ENCODE data around the gene BTNL9.
"Not testable (repeated sequence)": the region's sequence is repeated elsewhere in the genome, so short reads cannot be mapped to it uniquely, and the experiment has no call there.

DNA sequence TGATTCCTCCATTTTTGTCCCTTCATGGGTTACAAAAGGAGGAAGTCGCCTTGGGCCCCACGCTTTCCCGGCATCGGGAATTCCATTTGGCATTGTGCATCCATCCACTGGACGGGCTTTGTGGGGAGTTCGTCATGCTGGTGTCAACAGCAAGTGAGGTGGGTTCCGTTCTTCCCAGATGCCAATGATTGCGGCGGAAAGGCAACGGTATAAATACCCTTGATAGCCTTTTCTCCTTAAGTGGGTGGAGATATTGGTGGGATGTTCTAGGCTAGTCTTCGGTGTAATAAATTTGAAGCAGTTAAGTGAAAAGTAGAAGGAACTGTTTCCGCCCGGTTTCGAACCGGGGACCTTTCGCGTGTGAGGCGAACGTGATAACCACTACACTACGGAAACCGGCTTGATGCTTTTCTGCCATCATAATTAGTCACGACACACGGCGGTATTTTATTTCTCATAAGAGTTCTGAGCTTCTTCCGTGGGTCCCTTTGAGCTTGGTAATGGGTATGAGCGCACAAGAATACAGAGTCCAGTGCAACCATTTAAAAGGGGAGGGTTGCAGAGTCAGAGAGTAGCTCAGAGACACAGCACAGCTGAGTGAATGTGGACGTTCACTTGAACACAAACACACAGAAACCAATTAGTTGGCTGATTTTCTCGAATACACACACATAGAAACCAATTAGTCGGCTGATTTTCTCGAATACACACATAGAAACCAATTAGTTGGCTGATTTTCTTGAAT lies 62.0 kb downstream of the BTNL9 start:
- TF ChIP-seq, protein P1, sequence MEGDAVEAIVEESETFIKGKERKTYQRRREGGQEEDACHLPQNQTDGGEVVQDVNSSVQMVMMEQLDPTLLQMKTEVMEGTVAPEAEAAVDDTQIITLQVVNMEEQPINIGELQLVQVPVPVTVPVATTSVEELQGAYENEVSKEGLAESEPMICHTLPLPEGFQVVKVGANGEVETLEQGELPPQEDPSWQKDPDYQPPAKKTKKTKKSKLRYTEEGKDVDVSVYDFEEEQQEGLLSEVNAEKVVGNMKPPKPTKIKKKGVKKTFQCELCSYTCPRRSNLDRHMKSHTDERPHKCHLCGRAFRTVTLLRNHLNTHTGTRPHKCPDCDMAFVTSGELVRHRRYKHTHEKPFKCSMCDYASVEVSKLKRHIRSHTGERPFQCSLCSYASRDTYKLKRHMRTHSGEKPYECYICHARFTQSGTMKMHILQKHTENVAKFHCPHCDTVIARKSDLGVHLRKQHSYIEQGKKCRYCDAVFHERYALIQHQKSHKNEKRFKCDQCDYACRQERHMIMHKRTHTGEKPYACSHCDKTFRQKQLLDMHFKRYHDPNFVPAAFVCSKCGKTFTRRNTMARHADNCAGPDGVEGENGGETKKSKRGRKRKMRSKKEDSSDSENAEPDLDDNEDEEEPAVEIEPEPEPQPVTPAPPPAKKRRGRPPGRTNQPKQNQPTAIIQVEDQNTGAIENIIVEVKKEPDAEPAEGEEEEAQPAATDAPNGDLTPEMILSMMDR (IDR thresholded peaks at IDR 0.05): not testable (repeated sequence)
- not testable (repeated sequence) for TF ChIP-seq POLR2AphosphoS5 (IDR thresholded peaks at IDR 0.05)
